Measurements from ENCODE around the gene PTPRA. TPM values are rescaled to one million over a fixed set of nuclear protein-coding genes. Genes with fewer than 3 reads are reported as not detected.
A peak's percentile ranks its signal among the peaks of the same experiment; 100 is the strongest.

Gene PTPRA
- polyA plus RNA-seq, 3 donors, result 13.0 to 41.9 (median 13.1) TPM

- 100% methylated on average over 6 of the region's 8 CpGs for WGBS (ENCODE audit: insufficient coverage)
- no peak overlapping the region for H3K27ac ChIP-seq (ENCODE audit: low read depth in 1 of 2, low read length in 2 of 2)
- TF ChIP-seq CTCF (IDR thresholded peaks at IDR 0.05), result no peak
- H3K27ac Mint-ChIP-seq, result no peak overlapping the region
- H4K20me1 ChIP-seq (ENCODE audit: insufficient read depth, low read length), result no peaks in the 10 kb centered on the region
- H3K9me3 Mint-ChIP-seq, result no peaks in the 10 kb centered on the region
- no peaks in the 10 kb centered on the region for H3K4me1 Mint-ChIP-seq
- H3K4me1 ChIP-seq (ENCODE audit: control insufficient read depth in 1 of 2, insufficient read depth in 2 of 2, low read length in 2 of 2), result no peaks in the 10 kb centered on the region
- H3K4me2 ChIP-seq (replicated peaks; ENCODE audit: extremely low read depth, low read length, poor library complexity, severe bottlenecking), result no peak overlapping the region
- H3K9ac ChIP-seq (ENCODE audit: insufficient read depth, low read length, poor library complexity, severe bottlenecking), result no peak overlapping the region
- H3K79me2 ChIP-seq (ENCODE audit: insufficient read depth, low read length), result no peaks in the 10 kb centered on the region
- H3K27me3 ChIP-seq (ENCODE audit: control insufficient read depth in 2 of 2, insufficient read depth in 2 of 2, low read length in 2 of 2), result no peaks in the 10 kb centered on the region
- no peak overlapping the region for H2AFZ ChIP-seq (ENCODE audit: insufficient read depth, low read depth, low read length, poor library complexity, severe bottlenecking)
- peaks cover 58 to 95% of the 10 kb centered on the region in 2 donors for H3K36me3 ChIP-seq (replicated peaks in 1 of 2; ENCODE audit: control insufficient read depth in 1 of 2, insufficient read depth in 2 of 2, low read length in 2 of 2)
- peaks cover 0 to 66% of the 10 kb centered on the region in 2 donors for H3K36me3 Mint-ChIP-seq
- no peaks in the 10 kb centered on the region for H3K9me3 ChIP-seq (replicated peaks in 1 of 2; ENCODE audit: control insufficient read depth in 1 of 2, insufficient read depth in 1 of 2, low read length in 2 of 2)
- H3K4me3 ChIP-seq (replicated peaks in 1 of 3; ENCODE audit: low read depth in 2 of 3, low read length in 3 of 3), result no peak overlapping the region
- intact Hi-C loops (cut with micrococcal nuclease), result no loop called here
- H3K4me3 Mint-ChIP-seq, result no peak overlapping the region
- no peaks in the 10 kb centered on the region for H3K27me3 Mint-ChIP-seq (ENCODE audit: low read depth in 3 of 3)
- DNase-seq, result no peak
Measured at GRCh38 chr20:3032624-3033023, 159.3 kb downstream of the PTPRA start.

GRCh38 chr20:3037654-3038053, 164.4 kb downstream of the PTPRA start:
- H3K9me3 Mint-ChIP-seq, result no peaks in the 10 kb centered on the region
- H2AFZ ChIP-seq (ENCODE audit: insufficient read depth, low read depth, low read length, poor library complexity, severe bottlenecking), result no peak overlapping the region
- no peak overlapping the region for H3K4me3 ChIP-seq (replicated peaks in 1 of 3; ENCODE audit: low read depth in 2 of 3, low read length in 3 of 3)
- H4K20me1 ChIP-seq (ENCODE audit: insufficient read depth, low read length), result no peaks in the 10 kb centered on the region
- no peak for DNase-seq
- peaks cover 65 to 85% of the 10 kb centered on the region in 2 donors for H3K36me3 ChIP-seq (replicated peaks in 1 of 2; ENCODE audit: control insufficient read depth in 1 of 2, insufficient read depth in 2 of 2, low read length in 2 of 2)
- peaks cover 0 to 3% (median 0%) of the 10 kb centered on the region in 3 donors for H3K27me3 Mint-ChIP-seq (ENCODE audit: low read depth in 3 of 3)
- WGBS (ENCODE audit: insufficient coverage), result 100% methylated on average over 2 of the region's 3 CpGs
- no peak for TF ChIP-seq CTCF (IDR thresholded peaks at IDR 0.05)
- intact Hi-C loops (cut with micrococcal nuclease), result no loop called here
- no peaks in the 10 kb centered on the region for H3K79me2 ChIP-seq (ENCODE audit: insufficient read depth, low read length)
- no peak overlapping the region for H3K9ac ChIP-seq (ENCODE audit: insufficient read depth, low read length, poor library complexity, severe bottlenecking)
- peak overlapping the region in 1 of 7 donors; percentile 29 for H3K27ac Mint-ChIP-seq
- H3K27me3 ChIP-seq (ENCODE audit: control insufficient read depth in 2 of 2, insufficient read depth in 2 of 2, low read length in 2 of 2), result no peaks in the 10 kb centered on the region
- no peak overlapping the region for H3K4me2 ChIP-seq (replicated peaks; ENCODE audit: extremely low read depth, low read length, poor library complexity, severe bottlenecking)
- no peak overlapping the region for H3K27ac ChIP-seq (ENCODE audit: low read depth in 1 of 2, low read length in 2 of 2)
- H3K36me3 Mint-ChIP-seq, result peaks cover 38 to 79% of the 10 kb centered on the region in 2 donors
- no peak overlapping the region for H3K4me3 Mint-ChIP-seq
- no peaks in the 10 kb centered on the region for H3K4me1 Mint-ChIP-seq
- H3K9me3 ChIP-seq (replicated peaks in 1 of 2; ENCODE audit: control insufficient read depth in 1 of 2, insufficient read depth in 1 of 2, low read length in 2 of 2), result no peaks in the 10 kb centered on the region
- no peaks in the 10 kb centered on the region for H3K4me1 ChIP-seq (ENCODE audit: control insufficient read depth in 1 of 2, insufficient read depth in 2 of 2, low read length in 2 of 2)
